A673 (cell line): ENCODE results near the gene SPACA4.

Experiments
- CTCF ChIP-seq: fragments of 300-800, 200-600 bp; sonication (generic); conservative IDR thresholded peaks from 2 replicates; pipeline ENCODE4 v1.5.1; 2017; ENCODE audit warnings: low read depth, mild to moderate bottlenecking, antibody characterized with exemption, low read length, moderate library complexity, mixed read lengths
- EZH2 ChIP-seq: fragments of 200-600 bp; sonication (generic); IDR thresholded peaks from 2 replicates; pipeline ENCODE4 v1.6.1; 2017; ENCODE audit warnings: borderline replicate concordance, low read depth, mild to moderate bottlenecking, mixed read lengths, antibody characterized with exemption, low read length; ENCODE audit not compliant: poor library complexity, severe bottlenecking

- TF ChIP-seq CTCF (no peak), EZH2 (no peak)
These were observed 5.7 kb upstream of the SPACA4 start for GRCh38 chr19:48600679-48601417.
